ENCODE results near the gene NELL2.
A peak's percentile ranks its signal among the peaks of the same experiment; 100 is the strongest.

Gene NELL2

DNA sequence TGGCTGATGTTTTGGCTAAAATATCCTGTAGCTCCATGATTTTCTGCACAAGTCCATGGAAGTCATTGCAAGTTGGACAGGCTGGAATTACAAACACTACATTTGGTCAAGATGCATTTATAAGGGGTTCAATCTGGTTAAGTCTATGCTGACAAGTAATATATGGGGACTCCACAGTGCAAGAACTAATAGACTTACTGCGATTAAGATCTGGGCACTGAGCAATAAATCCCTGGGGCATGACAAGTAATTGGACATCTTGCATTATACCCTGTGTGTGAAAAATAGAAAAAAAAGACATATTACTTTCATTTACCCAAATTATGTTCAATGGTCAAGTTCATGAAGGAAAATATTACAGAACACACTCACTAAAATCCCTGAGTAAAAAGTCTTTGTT is 99.1 kb downstream of the NELL2 start:
- no peaks in the 10 kb centered on the region for H3K36me3 ChIP-seq (ENCODE audit: control insufficient read depth, insufficient read depth, low read length)
- no peaks in the 10 kb centered on the region for H3K27me3 ChIP-seq (replicated peaks; ENCODE audit: control insufficient read depth, insufficient read depth, low read length)
- no peak for DNase-seq (ENCODE audit: extremely low read depth, insufficient read length)
- no peak overlapping the region for H3K4me3 ChIP-seq (replicated peaks; ENCODE audit: low read depth, low read length)
- TF ChIP-seq CTCF (IDR thresholded peaks at IDR 0.05; ENCODE audit: insufficient read depth, low read length, poor library complexity, severe bottlenecking), result no peak

- Histone ChIP-seq H3K36me3 (ENCODE audit: control insufficient read depth, insufficient read depth, low read length) (no peaks in the 10 kb centered on the region), H3K27me3 (replicated peaks; ENCODE audit: control insufficient read depth, insufficient read depth, low read length) (no peaks in the 10 kb centered on the region), H3K4me3 (replicated peaks; ENCODE audit: low read depth, low read length) (no peak overlapping the region)
- DNase-seq (ENCODE audit: extremely low read depth, insufficient read length), result no peak
- no peak for TF ChIP-seq CTCF (IDR thresholded peaks at IDR 0.05; ENCODE audit: insufficient read depth, low read length, poor library complexity, severe bottlenecking)
Observed at GRCh38 chr12:44775901-44776300, 100.2 kb downstream of the NELL2 start.

GRCh38 chr12:44774815-44775411 is 101.2 kb downstream of the NELL2 start:
- H3K36me3 ChIP-seq (ENCODE audit: control insufficient read depth, insufficient read depth, low read length), result no peaks in the 10 kb centered on the region
- DNase-seq (ENCODE audit: extremely low read depth, insufficient read length), result no peak
- H3K4me3 ChIP-seq (replicated peaks; ENCODE audit: low read depth, low read length), result no peak overlapping the region
- TF ChIP-seq CTCF (IDR thresholded peaks at IDR 0.05; ENCODE audit: insufficient read depth, low read length, poor library complexity, severe bottlenecking), result peak; percentile 93
- no peaks in the 10 kb centered on the region for H3K27me3 ChIP-seq (replicated peaks; ENCODE audit: control insufficient read depth, insufficient read depth, low read length)

DNA sequence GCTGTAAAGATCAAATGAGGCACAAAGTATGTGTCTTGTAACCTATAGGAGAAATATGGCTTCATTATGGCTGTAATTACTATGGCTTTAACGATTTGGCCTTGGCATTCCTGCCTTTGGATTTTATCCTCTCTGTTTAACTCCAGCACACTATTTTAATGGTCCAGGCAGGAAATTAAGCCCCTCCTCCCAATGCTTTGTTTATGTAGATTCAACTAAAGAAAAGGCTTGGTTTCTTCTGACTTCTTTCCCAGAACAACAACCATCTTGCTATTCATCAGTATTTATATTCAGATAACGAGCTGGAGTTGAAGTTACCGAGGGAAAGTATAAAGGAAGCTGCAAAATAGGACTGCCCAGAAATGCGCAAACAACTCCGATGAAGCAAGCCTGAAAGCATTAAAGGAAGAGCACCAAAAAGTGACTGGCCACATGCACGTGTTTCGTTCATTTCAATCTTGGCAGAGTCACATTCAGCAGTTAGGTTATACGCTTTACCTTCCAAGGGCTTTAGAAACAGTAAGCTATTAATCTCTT is 104.6 kb downstream of the NELL2 start:
- Histone ChIP-seq H3K36me3 (ENCODE audit: control insufficient read depth, insufficient read depth, low read length) (no peaks in the 10 kb centered on the region), H3K27me3 (replicated peaks; ENCODE audit: control insufficient read depth, insufficient read depth, low read length) (no peaks in the 10 kb centered on the region)
- TF ChIP-seq CTCF (IDR thresholded peaks at IDR 0.05; ENCODE audit: insufficient read depth, low read length, poor library complexity, severe bottlenecking), result no peak

GRCh38 chr12:44765796-44766195 is 110.3 kb downstream of the NELL2 start:
- DNase-seq (ENCODE audit: extremely low read depth, insufficient read length), result no peak
- Histone ChIP-seq H3K27me3 (replicated peaks; ENCODE audit: control insufficient read depth, insufficient read depth, low read length) (no peaks in the 10 kb centered on the region), H3K4me3 (replicated peaks; ENCODE audit: low read depth, low read length) (no peak overlapping the region), H3K36me3 (ENCODE audit: control insufficient read depth, insufficient read depth, low read length) (no peaks in the 10 kb centered on the region)
- TF ChIP-seq CTCF (IDR thresholded peaks at IDR 0.05; ENCODE audit: insufficient read depth, low read length, poor library complexity, severe bottlenecking), result no peak

More for the DNA sequence above, 104.6 kb downstream of the NELL2 start:
- DNase-seq (ENCODE audit: extremely low read depth, insufficient read length), result no peak
- H3K4me3 ChIP-seq (replicated peaks; ENCODE audit: low read depth, low read length), result no peak overlapping the region

- DNase-seq (ENCODE audit: extremely low read depth, insufficient read length), result no peak
- no peak for TF ChIP-seq CTCF (IDR thresholded peaks at IDR 0.05; ENCODE audit: insufficient read depth, low read length, poor library complexity, severe bottlenecking)
- Histone ChIP-seq H3K27me3 (replicated peaks; ENCODE audit: control insufficient read depth, insufficient read depth, low read length) (no peaks in the 10 kb centered on the region), H3K36me3 (ENCODE audit: control insufficient read depth, insufficient read depth, low read length) (no peaks in the 10 kb centered on the region), H3K4me3 (replicated peaks; ENCODE audit: low read depth, low read length) (no peak overlapping the region)
Observed at GRCh38 chr12:44763021-44763420, 113.1 kb downstream of the NELL2 start.

Data from GM06990 (cell line).